HepG2 (cell line): ENCODE data around the gene BCAM. TPM values are rescaled to one million over a fixed set of nuclear protein-coding genes. Genes with fewer than 3 reads are reported as not detected.

ENCODE experiments used
- ATRX ChIP-seq: sonication (generic); formaldehyde crosslinking; IDR thresholded peaks from 2 replicates; pipeline ENCODE4 v1.4.0; 2020; ENCODE audit warnings: missing genetic modification reagents, borderline replicate concordance
- HNF4G ChIP-seq, 2 experiments: sonication (generic) in 1 of 2; formaldehyde crosslinking in 1 of 2; IDR thresholded peaks; 2 replicates each; pipeline versions ENCODE4 v1.4.0 to v1.6.1; 2011 to 2020; ENCODE audit warnings: borderline replicate concordance in 2 of 2, low read depth in 2 of 2, mild to moderate bottlenecking in 2 of 2, low read length in 1 of 2, missing genetic modification reagents in 1 of 2, moderate library complexity in 1 of 2
- JUND ChIP-seq: sonication (generic); formaldehyde crosslinking; IDR thresholded peaks from 2 replicates; pipeline ENCODE4 v1.8.0; 2022; ENCODE audit warnings: mild to moderate bottlenecking, missing genetic modification reagents
- MTA1 ChIP-seq: sonication (generic); formaldehyde crosslinking; IDR thresholded peaks from 2 replicates; pipeline ENCODE4 v1.4.0; 2020; ENCODE audit warnings: missing genetic modification reagents, mild to moderate bottlenecking, borderline replicate concordance
- NONO ChIP-seq, 2 experiments: fragments of 450-650 bp in 1 of 2; sonication (generic) in 1 of 2; formaldehyde crosslinking in 1 of 2; IDR thresholded peaks in 1 of 2; conservative IDR thresholded peaks in 1 of 2; 2 replicates each; pipeline versions ENCODE4 v1.6.1 to v1.8.0; 2017 to 2022; ENCODE audit warnings: mild to moderate bottlenecking in 1 of 2, missing genetic modification reagents in 1 of 2, moderate library complexity in 1 of 2
- ONECUT2 ChIP-seq: sonication (generic); formaldehyde crosslinking; IDR thresholded peaks from 2 replicates; pipeline ENCODE4 v1.4.0; 2020; ENCODE audit warnings: missing genetic modification reagents
- SALL1 ChIP-seq: sonication (generic); formaldehyde crosslinking; IDR thresholded peaks from 2 replicates; pipeline ENCODE4 v1.8.0; 2022; ENCODE audit warnings: mild to moderate bottlenecking, missing genetic modification reagents
- ZFP90 ChIP-seq: sonication (generic); formaldehyde crosslinking; IDR thresholded peaks from 2 replicates; pipeline ENCODE4 v1.8.0; 2022; ENCODE audit warnings: missing genetic modification reagents, mild to moderate bottlenecking, inconsistent platforms, borderline replicate concordance
- ZNF30 ChIP-seq: sonication (generic); formaldehyde crosslinking; IDR thresholded peaks from 2 replicates; pipeline ENCODE4 v1.5.0; 2020; ENCODE audit warnings: mild to moderate bottlenecking, missing genetic modification reagents
- polyA plus RNA-seq, 8 experiments: library from polyadenylated mRNA; depleted of rRNA in 3 of 8; stranded (reverse) in 7 of 8; unstranded in 1 of 8; fragments of >200 nt; fragmentation: Illumina TruSeq in 4 of 8; extraction: Trizol in 4 of 8; gene quantifications; 2 replicates each; pipeline versions ENCODE4 v1.2.1 to v1.2.3, GENCODE V29; 2011 to 2016; ENCODE audit warnings: low read depth in 4 of 8, missing spikeins in 1 of 8, mixed read lengths in 1 of 8; ENCODE audit not compliant: insufficient read depth in 1 of 8
- total RNA-seq, 5 experiments: library from RNA; depleted of rRNA; stranded (reverse); fragments of >200 nt; fragmentation: Illumina TruSeq; extraction: Trizol; gene quantifications; 2 replicates each; pipeline ENCODE4 v1.2.3, GENCODE V29; 2016; ENCODE audit warnings: low read depth in 1 of 5
- TF ChIP-seq, protein P1 (sequence below): sonication (generic); formaldehyde crosslinking; IDR thresholded peaks from 2 replicates; pipeline ENCODE4 v1.8.0; 2022; ENCODE audit warnings: missing genetic modification reagents, mild to moderate bottlenecking, moderate library complexity, borderline replicate concordance
- TF ChIP-seq, protein P2 (sequence below): IDR thresholded peaks from 2 replicates; pipeline ENCODE4 v1.6.1; 2016; ENCODE audit warnings: low read depth, borderline replicate concordance
- TF ChIP-seq, protein P3 (sequence below): sonication (generic); formaldehyde crosslinking; IDR thresholded peaks from 2 replicates; pipeline ENCODE4 v1.4.0; 2020; ENCODE audit warnings: missing genetic modification reagents, borderline replicate concordance
- TF ChIP-seq, protein P4 (sequence below): sonication (generic); formaldehyde crosslinking; IDR thresholded peaks from 2 replicates; pipeline ENCODE4 v1.4.0; 2020; ENCODE audit warnings: missing genetic modification reagents

Gene BCAM
- total and polyA plus RNA-seq, 2 of the 13 experiments (the other 11 are each of a cell fraction or from before 2014, with no cell fraction given): 51.2 to 62.7 TPM

DNA sequence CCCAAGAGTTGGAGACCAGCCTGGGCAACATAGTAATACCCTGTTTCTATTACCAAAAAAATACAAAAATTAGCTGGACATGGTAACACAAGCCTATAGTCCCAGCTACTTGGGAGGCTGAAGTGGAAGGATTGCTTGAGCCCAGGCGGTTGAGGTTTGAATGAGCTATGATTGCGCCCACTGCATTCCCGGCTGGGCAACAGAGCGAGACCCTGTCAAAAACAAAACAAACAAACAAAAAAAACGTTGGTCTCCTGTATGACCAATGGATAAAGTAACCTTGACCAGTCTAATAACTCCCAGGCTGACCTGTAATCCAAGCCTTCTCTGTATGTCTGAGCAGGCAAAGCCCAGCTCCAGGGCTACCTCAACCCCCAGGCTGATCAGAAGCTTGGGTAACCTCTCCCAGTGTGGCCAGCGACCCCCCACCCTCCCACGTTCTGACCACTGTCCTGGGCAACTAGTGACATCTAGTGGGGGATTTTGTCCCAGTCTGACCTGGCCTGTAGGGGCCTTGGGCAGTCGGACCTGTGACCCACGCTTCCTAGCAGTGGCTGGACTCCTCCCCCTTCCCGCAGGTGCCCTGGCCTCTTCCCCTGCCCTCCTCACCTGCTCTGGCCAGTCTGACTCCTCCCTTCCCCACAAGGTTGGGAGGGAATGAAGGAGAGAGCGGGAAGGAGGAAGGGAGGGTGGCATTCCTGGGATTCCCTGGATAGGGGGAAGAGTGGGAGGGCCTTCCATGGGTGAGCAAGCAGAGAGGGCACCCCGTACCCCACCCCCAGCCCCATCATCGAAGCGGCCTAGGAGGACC lies 1.0 kb upstream of the BCAM start (continued):
- TF ChIP-seq, protein P1, sequence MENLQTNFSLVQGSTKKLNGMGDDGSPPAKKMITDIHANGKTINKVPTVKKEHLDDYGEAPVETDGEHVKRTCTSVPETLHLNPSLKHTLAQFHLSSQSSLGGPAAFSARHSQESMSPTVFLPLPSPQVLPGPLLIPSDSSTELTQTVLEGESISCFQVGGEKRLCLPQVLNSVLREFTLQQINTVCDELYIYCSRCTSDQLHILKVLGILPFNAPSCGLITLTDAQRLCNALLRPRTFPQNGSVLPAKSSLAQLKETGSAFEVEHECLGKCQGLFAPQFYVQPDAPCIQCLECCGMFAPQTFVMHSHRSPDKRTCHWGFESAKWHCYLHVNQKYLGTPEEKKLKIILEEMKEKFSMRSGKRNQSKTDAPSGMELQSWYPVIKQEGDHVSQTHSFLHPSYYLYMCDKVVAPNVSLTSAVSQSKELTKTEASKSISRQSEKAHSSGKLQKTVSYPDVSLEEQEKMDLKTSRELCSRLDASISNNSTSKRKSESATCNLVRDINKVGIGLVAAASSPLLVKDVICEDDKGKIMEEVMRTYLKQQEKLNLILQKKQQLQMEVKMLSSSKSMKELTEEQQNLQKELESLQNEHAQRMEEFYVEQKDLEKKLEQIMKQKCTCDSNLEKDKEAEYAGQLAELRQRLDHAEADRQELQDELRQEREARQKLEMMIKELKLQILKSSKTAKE (CRISPR knock-in tag): peak; percentile 59
- TF ChIP-seq NONO (IDR thresholded peaks at IDR 0.05): no peak
- peak; percentile 55 for TF ChIP-seq NONO (CRISPR knock-in tag; conservative IDR thresholded peaks at IDR 0.05)
- TF ChIP-seq SALL1 (CRISPR knock-in tag): peak; percentile 84
- TF ChIP-seq ZNF30 (CRISPR knock-in tag): no peak
- TF ChIP-seq, protein P2, sequence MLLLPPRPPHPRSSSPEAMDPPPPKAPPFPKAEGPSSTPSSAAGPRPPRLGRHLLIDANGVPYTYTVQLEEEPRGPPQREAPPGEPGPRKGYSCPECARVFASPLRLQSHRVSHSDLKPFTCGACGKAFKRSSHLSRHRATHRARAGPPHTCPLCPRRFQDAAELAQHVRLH (CRISPR knock-in tag): peak; percentile 75; the same call in 1 of the 2 replicates
- TF ChIP-seq HNF4G (IDR thresholded peaks at IDR 0.05; ENCODE audit: borderline replicate concordance, low read depth, low read length): no peak
- TF ChIP-seq HNF4G (CRISPR knock-in tag; IDR thresholded peaks at IDR 0.05; ENCODE audit: borderline replicate concordance, low read depth): peak; percentile 46; the same call in 1 of the 2 replicates
- TF ChIP-seq, protein P3, sequence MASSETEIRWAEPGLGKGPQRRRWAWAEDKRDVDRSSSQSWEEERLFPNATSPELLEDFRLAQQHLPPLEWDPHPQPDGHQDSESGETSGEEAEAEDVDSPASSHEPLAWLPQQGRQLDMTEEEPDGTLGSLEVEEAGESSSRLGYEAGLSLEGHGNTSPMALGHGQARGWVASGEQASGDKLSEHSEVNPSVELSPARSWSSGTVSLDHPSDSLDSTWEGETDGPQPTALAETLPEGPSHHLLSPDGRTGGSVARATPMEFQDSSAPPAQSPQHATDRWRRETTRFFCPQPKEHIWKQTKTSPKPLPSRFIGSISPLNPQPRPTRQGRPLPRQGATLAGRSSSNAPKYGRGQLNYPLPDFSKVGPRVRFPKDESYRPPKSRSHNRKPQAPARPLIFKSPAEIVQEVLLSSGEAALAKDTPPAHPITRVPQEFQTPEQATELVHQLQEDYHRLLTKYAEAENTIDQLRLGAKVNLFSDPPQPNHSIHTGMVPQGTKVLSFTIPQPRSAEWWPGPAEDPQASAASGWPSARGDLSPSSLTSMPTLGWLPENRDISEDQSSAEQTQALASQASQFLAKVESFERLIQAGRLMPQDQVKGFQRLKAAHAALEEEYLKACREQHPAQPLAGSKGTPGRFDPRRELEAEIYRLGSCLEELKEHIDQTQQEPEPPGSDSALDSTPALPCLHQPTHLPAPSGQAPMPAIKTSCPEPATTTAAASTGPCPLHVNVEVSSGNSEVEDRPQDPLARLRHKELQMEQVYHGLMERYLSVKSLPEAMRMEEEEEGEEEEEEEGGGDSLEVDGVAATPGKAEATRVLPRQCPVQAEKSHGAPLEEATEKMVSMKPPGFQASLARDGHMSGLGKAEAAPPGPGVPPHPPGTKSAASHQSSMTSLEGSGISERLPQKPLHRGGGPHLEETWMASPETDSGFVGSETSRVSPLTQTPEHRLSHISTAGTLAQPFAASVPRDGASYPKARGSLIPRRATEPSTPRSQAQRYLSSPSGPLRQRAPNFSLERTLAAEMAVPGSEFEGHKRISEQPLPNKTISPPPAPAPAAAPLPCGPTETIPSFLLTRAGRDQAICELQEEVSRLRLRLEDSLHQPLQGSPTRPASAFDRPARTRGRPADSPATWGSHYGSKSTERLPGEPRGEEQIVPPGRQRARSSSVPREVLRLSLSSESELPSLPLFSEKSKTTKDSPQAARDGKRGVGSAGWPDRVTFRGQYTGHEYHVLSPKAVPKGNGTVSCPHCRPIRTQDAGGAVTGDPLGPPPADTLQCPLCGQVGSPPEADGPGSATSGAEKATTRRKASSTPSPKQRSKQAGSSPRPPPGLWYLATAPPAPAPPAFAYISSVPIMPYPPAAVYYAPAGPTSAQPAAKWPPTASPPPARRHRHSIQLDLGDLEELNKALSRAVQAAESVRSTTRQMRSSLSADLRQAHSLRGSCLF (CRISPR knock-in tag): no peak
- TF ChIP-seq ONECUT2: no peak
- TF ChIP-seq MTA1 (CRISPR knock-in tag): peak; percentile 39; the same call in 1 of the 2 replicates
- TF ChIP-seq JUND (CRISPR knock-in tag): no peak
- TF ChIP-seq ZFP90 (CRISPR knock-in tag): 0 out of 2 replicates have a peak, but pooled peaks have one; percentile 39
- TF ChIP-seq, protein P4, sequence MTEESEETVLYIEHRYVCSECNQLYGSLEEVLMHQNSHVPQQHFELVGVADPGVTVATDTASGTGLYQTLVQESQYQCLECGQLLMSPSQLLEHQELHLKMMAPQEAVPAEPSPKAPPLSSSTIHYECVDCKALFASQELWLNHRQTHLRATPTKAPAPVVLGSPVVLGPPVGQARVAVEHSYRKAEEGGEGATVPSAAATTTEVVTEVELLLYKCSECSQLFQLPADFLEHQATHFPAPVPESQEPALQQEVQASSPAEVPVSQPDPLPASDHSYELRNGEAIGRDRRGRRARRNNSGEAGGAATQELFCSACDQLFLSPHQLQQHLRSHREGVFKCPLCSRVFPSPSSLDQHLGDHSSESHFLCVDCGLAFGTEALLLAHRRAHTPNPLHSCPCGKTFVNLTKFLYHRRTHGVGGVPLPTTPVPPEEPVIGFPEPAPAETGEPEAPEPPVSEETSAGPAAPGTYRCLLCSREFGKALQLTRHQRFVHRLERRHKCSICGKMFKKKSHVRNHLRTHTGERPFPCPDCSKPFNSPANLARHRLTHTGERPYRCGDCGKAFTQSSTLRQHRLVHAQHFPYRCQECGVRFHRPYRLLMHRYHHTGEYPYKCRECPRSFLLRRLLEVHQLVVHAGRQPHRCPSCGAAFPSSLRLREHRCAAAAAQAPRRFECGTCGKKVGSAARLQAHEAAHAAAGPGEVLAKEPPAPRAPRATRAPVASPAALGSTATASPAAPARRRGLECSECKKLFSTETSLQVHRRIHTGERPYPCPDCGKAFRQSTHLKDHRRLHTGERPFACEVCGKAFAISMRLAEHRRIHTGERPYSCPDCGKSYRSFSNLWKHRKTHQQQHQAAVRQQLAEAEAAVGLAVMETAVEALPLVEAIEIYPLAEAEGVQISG: 0 out of 2 replicates have a peak, but pooled peaks have one; percentile 15
- TF ChIP-seq ATRX: no peak
